Erythroblast (primary cell): ENCODE data around the gene EDN2.

Source experiments
- GATA1 ChIP-seq: IDR thresholded peaks from 2 replicates; pipeline ENCODE4 v1.6.1; 2011; ENCODE audit warnings: low read depth, mild to moderate bottlenecking, control low read depth, low read length, moderate library complexity
- POLR2A ChIP-seq: IDR thresholded peaks from 2 replicates; pipeline ENCODE4 v1.6.1; 2011; ENCODE audit warnings: mild to moderate bottlenecking, low read length

DNA sequence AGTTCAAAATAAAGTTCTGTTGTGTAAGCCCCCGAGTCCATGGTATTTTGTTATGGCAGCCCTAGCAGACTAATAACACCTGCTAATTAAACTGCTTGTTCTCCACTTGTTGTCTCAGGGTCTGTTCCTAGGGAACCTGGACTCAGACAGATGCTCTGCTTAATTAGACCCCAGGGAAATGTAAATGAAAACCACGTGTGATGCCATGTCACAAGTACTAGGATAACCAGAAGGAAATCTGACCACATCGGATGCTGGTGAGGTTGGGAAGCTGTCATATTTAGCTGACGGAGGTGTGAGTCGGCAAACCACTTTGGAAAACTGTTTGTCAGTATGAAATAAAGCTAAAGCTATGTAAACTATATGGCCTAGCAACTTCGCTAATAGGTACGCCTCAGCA is 19.6 kb downstream of the EDN2 start:
- no peak for TF ChIP-seq POLR2A
- TF ChIP-seq GATA1, result no peak
